ENCODE measurements around the gene SH2D6. TPM values are rescaled to one million over a fixed set of nuclear protein-coding genes. Genes with fewer than 3 reads are reported as not detected.
A peak's percentile ranks its signal among the peaks of the same experiment; 100 is the strongest.

Gene SH2D6
- total and polyA plus RNA-seq, 9 of the 15 experiments (the other 6 are each of a cell fraction or from before 2014, with no cell fraction given): 0.07 to 0.76 (median 0.33) TPM; not detected in 2

GRCh38 chr2:85462322-85462721, 43.8 kb downstream of the SH2D6 start:
- Histone ChIP-seq H3K9me3 (replicated peaks; ENCODE audit: control insufficient read depth, insufficient read depth, low read depth, low read length) (no peaks in the 10 kb centered on the region), H4K20me1 (replicated peaks; ENCODE audit: control insufficient read depth, insufficient read depth, low read length) (no peaks in the 10 kb centered on the region), H3K36me3 (ENCODE audit: control insufficient read depth, insufficient read depth, low read length) (no peaks in the 10 kb centered on the region), H3K4me2 (ENCODE audit: insufficient read depth, low read length) (no peak overlapping the region), H3K27ac (ENCODE audit: extremely low read depth, low read depth, low read length) (no peak overlapping the region), H3K9me1 (ENCODE audit: control insufficient read depth, insufficient read depth, low read length) (no peaks in the 10 kb centered on the region), H3K27me3 (ENCODE audit: control insufficient read depth in 2 of 2, insufficient read depth in 2 of 2, low read length in 2 of 2) (no peaks in the 10 kb centered on the region), H3K9ac (ENCODE audit: insufficient read depth in 1 of 2, low read depth in 2 of 2, low read length in 2 of 2) (no peak overlapping the region), H3K4me3 (no peak overlapping the region), H3K4me1 (replicated peaks in 1 of 2; ENCODE audit: control insufficient read depth in 2 of 2, insufficient read depth in 2 of 2, low read length in 2 of 2) (peaks cover 2 to 5% of the 10 kb centered on the region in 2 experiments; a peak in 2 of 5 replicates), H2AFZ (ENCODE audit: low read depth, low read length) (0 out of 2 replicates have a peak overlapping the region, but pooled peaks have one; percentile 19), H3K79me2 (ENCODE audit: control insufficient read depth, insufficient read depth, low read length) (no peaks in the 10 kb centered on the region)
- no peak for FAIRE-seq
- ChIA-PET POLR2A (no interaction called here), CTCF (ENCODE audit: low intra/inter-chr PET ratio) (no interaction called here)
- WGBS (ENCODE audit: insufficient coverage, low coverage, missing lambda C conversion rate): 61% methylated on average over 2 of the region's 2 CpGs
- DNase-seq (ENCODE audit: extremely low read depth in 1 of 4, low spot score in 3 of 4): no peak
- no TSS peak for BruUV-seq (replicated peaks)
- no peak for ATAC-seq
- intact Hi-C loops (cut with micrococcal nuclease) (no loop called here), in situ Hi-C loops (cut with MboI) (no loop called here)
- no peak for TF ChIP-seq TRIM24 (IDR thresholded peaks at IDR 0.05)
- no peak for TF ChIP-seq RREB1 (CRISPR knock-in tag; IDR thresholded peaks at IDR 0.05)
- no peak for TF ChIP-seq GABPA (tag; conservative IDR thresholded peaks at IDR 0.05; ENCODE audit: low read depth)
- TF ChIP-seq RBM15 (IDR thresholded peaks at IDR 0.05; ENCODE audit: insufficient read depth, low read length): no peak
- no peak for TF ChIP-seq ZBTB40 (IDR thresholded peaks at IDR 0.05)
- no peak for TF ChIP-seq ZBTB40 (CRISPR knock-in tag; IDR thresholded peaks at IDR 0.05)
- no peak for TF ChIP-seq PML (IDR thresholded peaks at IDR 0.05; ENCODE audit: low read length)
- TF ChIP-seq POLR2A (conservative IDR thresholded peaks at IDR 0.05): no peak
- TF ChIP-seq TAF9B (IDR thresholded peaks at IDR 0.05; ENCODE audit: partially characterized antibody): no peak
- no peak for TF ChIP-seq PYGO2 (tag; IDR thresholded peaks at IDR 0.05)

All from K562 (cell line).